AG04449 (cell line): Measurements from ENCODE around the gene VTA1.

Source experiments
- CTCF ChIA-PET: fragments of 350-600 bp; formaldehyde crosslinking; extraction: SDS; loops from one replicate; lab custom pipeline; 2021; ENCODE audit warnings: antibody characterized with exemption; lab: Yijun Ruan, JAX
- POLR2A ChIA-PET: fragments of 400-600, 350-600 bp; formaldehyde crosslinking; extraction: SDS; loops from one replicate; lab custom pipeline; 2020; ENCODE audit warnings: antibody characterized with exemption, inconsistent platforms; lab: Yijun Ruan, JAX
- DNase-seq: peaks from one replicate; pipeline ENCODE4 v3.0.0-alpha.2; 2010; ENCODE audit warnings: low read depth, low spot score
- H3K4me3 ChIP-seq: 2 replicates; pipeline ENCODE4 v1.5.1; 2011; ENCODE audit warnings: low read depth, mild to moderate bottlenecking, control low read depth, low read length
- TF ChIP-seq, protein P1 (sequence below): IDR thresholded peaks from one replicate; pipeline ENCODE4 v1.5.1; 2011; ENCODE audit warnings: mild to moderate bottlenecking, moderate library complexity, low read length, control low read depth, inconsistent platforms; ENCODE audit not compliant: insufficient read depth; ENCODE audit errors: missing control alignments

VTA1 gene

DNA sequence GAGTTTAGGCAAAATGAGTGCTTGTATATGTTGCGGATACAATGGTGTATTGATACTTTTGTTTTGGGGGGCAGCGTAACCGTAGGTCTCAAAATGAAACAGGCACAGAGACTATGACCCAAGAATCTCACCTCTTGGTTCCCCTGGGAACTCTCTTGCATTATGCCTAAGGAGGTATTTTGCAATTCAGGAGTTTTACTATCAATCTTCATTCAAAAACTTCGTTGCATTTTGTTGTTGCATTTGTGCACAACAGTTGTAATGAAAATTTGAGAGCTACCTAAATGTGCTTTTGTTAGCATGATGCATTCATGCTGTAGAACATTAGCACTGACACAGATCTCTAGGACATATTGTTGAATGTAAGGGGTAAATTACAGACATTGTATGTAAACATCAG is 18.2 kb downstream of the VTA1 start:
- no peak overlapping the region for H3K4me3 ChIP-seq
- ChIA-PET POLR2A (no interaction called here), CTCF (interaction anchor here (0.9 to 7.9 kb wide), 5 partner anchors 10 to 224 kb away, joined by 3 to 65 read pairs (median 9); partner anchors contain the start of genes NMBR and VTA1)
- no peak for DNase-seq
- TF ChIP-seq, protein P1, sequence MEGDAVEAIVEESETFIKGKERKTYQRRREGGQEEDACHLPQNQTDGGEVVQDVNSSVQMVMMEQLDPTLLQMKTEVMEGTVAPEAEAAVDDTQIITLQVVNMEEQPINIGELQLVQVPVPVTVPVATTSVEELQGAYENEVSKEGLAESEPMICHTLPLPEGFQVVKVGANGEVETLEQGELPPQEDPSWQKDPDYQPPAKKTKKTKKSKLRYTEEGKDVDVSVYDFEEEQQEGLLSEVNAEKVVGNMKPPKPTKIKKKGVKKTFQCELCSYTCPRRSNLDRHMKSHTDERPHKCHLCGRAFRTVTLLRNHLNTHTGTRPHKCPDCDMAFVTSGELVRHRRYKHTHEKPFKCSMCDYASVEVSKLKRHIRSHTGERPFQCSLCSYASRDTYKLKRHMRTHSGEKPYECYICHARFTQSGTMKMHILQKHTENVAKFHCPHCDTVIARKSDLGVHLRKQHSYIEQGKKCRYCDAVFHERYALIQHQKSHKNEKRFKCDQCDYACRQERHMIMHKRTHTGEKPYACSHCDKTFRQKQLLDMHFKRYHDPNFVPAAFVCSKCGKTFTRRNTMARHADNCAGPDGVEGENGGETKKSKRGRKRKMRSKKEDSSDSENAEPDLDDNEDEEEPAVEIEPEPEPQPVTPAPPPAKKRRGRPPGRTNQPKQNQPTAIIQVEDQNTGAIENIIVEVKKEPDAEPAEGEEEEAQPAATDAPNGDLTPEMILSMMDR = no peak

GRCh38 chr6:142167071-142167470 is 20.0 kb downstream of the VTA1 start:
- H3K4me3 ChIP-seq = no peak overlapping the region
- no peak for DNase-seq
- POLR2A ChIA-PET = no interaction called here
- CTCF ChIA-PET = interaction anchor here (1.1 to 7.9 kb wide), 3 partner anchors 11 to 221 kb away, joined by 3 to 65 read pairs (median 10); no protein-coding TSS in a partner anchor
- TF ChIP-seq, protein P1 = no peak

GRCh38 chr6:142167486-142167885 is 20.4 kb downstream of the VTA1 start:
- TF ChIP-seq, protein P1 = no peak
- ChIA-PET POLR2A (no interaction called here), CTCF (interaction anchor here (1.1 to 7.9 kb wide), 3 partner anchors 12 to 221 kb away, joined by 3 to 65 read pairs (median 10); no protein-coding TSS in a partner anchor)
- H3K4me3 ChIP-seq = no peak overlapping the region
- DNase-seq = no peak

GRCh38 chr6:142171351-142171750 is 24.3 kb downstream of the VTA1 start:
- CTCF ChIA-PET = interaction anchor here (1.7 to 7.9 kb wide), 3 partner anchors 16 to 216 kb away, joined by 4 to 65 read pairs (median 7); no protein-coding TSS in a partner anchor

GRCh38 chr6:142172758-142173157 is 25.7 kb downstream of the VTA1 start:
- CTCF ChIA-PET = interaction anchor here (2.2 kb wide), 1 partner anchor 17 kb away, joined by 7 read pairs; no protein-coding TSS in a partner anchor
- POLR2A ChIA-PET = no interaction called here
- H3K4me3 ChIP-seq = no peak overlapping the region
- no peak for DNase-seq
- TF ChIP-seq, protein P1 = no peak

More at GRCh38 chr6:142171351-142171750, 24.3 kb downstream of the VTA1 start:
- TF ChIP-seq, protein P1 = no peak
- POLR2A ChIA-PET = no interaction called here
- DNase-seq = no peak
- H3K4me3 ChIP-seq = no peak overlapping the region

DNA sequence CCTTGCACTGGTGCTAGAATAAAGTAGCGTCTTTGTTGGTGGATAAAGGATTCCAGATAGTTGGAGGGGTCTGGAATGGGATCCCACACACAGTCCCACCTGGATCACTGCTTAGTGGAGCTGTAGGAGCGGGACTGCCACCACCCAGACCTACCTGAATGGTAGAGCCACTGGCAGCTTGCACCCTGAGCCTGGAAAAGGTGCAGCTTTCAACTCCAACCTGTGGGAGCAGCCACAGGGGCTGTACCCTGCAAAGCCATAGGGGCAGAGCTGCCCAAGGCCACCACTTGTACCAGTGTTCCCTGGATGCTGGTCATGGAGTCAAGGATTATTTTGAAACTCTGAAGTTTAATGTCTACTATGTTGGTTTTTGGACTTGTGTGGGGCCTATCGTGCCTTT is 26.9 kb downstream of the VTA1 start:
- TF ChIP-seq, protein P1 = no peak
- ChIA-PET POLR2A (no interaction called here), CTCF (interaction anchor here (2.2 kb wide), 1 partner anchor 18 kb away, joined by 7 read pairs; no protein-coding TSS in a partner anchor)
- no peak for DNase-seq
- H3K4me3 ChIP-seq = no peak overlapping the region
